ENCODE results near the gene DRD4.
A peak's percentile ranks its signal among the peaks of the same experiment; 100 is the strongest.

Gene DRD4

GRCh38 chr11:611001-611996 lies 25.8 kb upstream of the DRD4 start:
- H3K36me3 ChIP-seq (ENCODE audit: insufficient read depth, low read length) = peaks cover 60% of the 10 kb centered on the region
- no peak overlapping the region for H3K9ac ChIP-seq (ENCODE audit: low read length)
- no peaks in the 10 kb centered on the region for H3K9me3 ChIP-seq (ENCODE audit: low read length)
- H3K4me3 ChIP-seq (ENCODE audit: low read depth in 1 of 2, low read length in 2 of 2) = no peak overlapping the region
- H3K27me3 ChIP-seq (ENCODE audit: control insufficient read depth in 1 of 2, insufficient read depth in 2 of 2, low read length in 2 of 2) = no peaks in the 10 kb centered on the region
- H3K27ac ChIP-seq (ENCODE audit: low read depth, low read length) = no peak overlapping the region
- peaks cover 12% of the 10 kb centered on the region for H3K4me1 ChIP-seq (ENCODE audit: insufficient read depth, low read length)

- Histone ChIP-seq H3K36me3 (ENCODE audit: insufficient read depth, low read length) (peaks cover 49% of the 10 kb centered on the region), H3K27ac (ENCODE audit: low read depth, low read length) (no peak overlapping the region), H3K27me3 (ENCODE audit: control insufficient read depth in 1 of 2, insufficient read depth in 2 of 2, low read length in 2 of 2) (no peaks in the 10 kb centered on the region), H3K4me1 (ENCODE audit: insufficient read depth, low read length) (peaks cover 13% of the 10 kb centered on the region), H3K4me3 (ENCODE audit: low read depth in 1 of 2, low read length in 2 of 2) (no peak overlapping the region), H3K9me3 (ENCODE audit: low read length) (no peaks in the 10 kb centered on the region), H3K9ac (ENCODE audit: low read length) (no peak overlapping the region)
Observed at GRCh38 chr11:612201-612960, 24.7 kb upstream of the DRD4 start.

DNA sequence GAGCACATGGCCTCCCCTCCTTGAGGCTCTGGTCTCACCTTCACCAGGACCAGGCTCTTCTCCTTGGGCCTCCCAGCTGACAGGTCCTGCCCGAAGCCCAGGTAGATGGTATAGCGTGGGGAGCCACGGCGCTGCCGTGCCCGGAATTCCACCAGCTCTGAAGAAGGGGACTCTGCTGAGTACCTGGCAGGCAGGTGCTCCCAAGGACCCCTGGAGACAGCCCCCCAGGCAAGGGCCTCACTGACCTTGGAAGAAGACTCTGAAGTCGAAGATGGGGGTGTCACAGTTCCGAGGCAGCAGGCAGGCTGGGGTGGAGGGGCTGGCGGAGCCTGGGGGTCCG lies 24.1 kb upstream of the DRD4 start:
- Histone ChIP-seq H3K4me1 (ENCODE audit: insufficient read depth, low read length) (peaks cover 13% of the 10 kb centered on the region), H3K9me3 (ENCODE audit: low read length) (no peaks in the 10 kb centered on the region), H3K27ac (ENCODE audit: low read depth, low read length) (no peak overlapping the region), H3K4me3 (ENCODE audit: low read depth in 1 of 2, low read length in 2 of 2) (no peak overlapping the region), H3K36me3 (ENCODE audit: insufficient read depth, low read length) (peaks cover 44% of the 10 kb centered on the region), H3K9ac (ENCODE audit: low read length) (no peak overlapping the region), H3K27me3 (ENCODE audit: control insufficient read depth in 1 of 2, insufficient read depth in 2 of 2, low read length in 2 of 2) (no peaks in the 10 kb centered on the region)

DNA sequence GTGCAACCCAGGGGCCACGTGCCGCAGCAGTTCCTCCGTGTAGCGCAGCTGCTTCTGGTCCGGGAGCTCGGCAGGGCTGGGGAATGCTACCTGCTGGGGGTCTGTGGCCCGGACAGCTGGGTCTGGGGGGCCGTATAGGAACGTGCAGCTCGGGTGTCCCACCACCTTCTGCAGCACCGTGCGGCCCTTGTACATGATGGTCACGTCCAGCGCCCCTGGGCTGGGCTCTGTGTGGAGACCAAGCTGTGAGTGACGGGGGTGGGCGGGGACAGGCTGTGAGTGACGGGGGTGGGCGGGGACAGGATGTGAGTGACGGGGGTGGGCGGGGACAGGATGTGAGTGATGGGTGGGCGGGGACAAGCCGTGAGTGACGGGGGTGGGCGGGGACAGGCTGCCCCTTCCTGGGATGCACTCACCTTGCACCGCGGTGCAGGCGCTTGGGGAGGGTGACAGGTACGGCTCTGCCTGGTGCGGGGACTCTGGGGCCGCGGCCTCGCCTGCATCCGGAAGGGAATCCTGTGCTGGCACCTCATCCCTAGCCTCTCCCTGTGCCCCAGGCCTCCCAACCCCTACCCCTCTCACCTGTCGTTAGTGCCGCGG lies 23.6 kb upstream of the DRD4 start:
- no peak overlapping the region for H3K27ac ChIP-seq (ENCODE audit: low read depth, low read length)
- no peaks in the 10 kb centered on the region for H3K27me3 ChIP-seq (ENCODE audit: control insufficient read depth in 1 of 2, insufficient read depth in 2 of 2, low read length in 2 of 2)
- no peaks in the 10 kb centered on the region for H3K9me3 ChIP-seq (ENCODE audit: low read length)
- no peak overlapping the region for H3K9ac ChIP-seq (ENCODE audit: low read length)
- no peak overlapping the region for H3K4me3 ChIP-seq (ENCODE audit: low read depth in 1 of 2, low read length in 2 of 2)
- peaks cover 39% of the 10 kb centered on the region for H3K36me3 ChIP-seq (ENCODE audit: insufficient read depth, low read length)
- H3K4me1 ChIP-seq (ENCODE audit: insufficient read depth, low read length) = peaks cover 13% of the 10 kb centered on the region

GRCh38 chr11:614021-614622 lies 22.9 kb upstream of the DRD4 start:
- peaks cover 13% of the 10 kb centered on the region for H3K4me1 ChIP-seq (ENCODE audit: insufficient read depth, low read length)
- H3K27me3 ChIP-seq (ENCODE audit: control insufficient read depth in 1 of 2, insufficient read depth in 2 of 2, low read length in 2 of 2) = no peaks in the 10 kb centered on the region
- H3K36me3 ChIP-seq (ENCODE audit: insufficient read depth, low read length) = peaks cover 34% of the 10 kb centered on the region
- H3K27ac ChIP-seq (ENCODE audit: low read depth, low read length) = no peak overlapping the region
- H3K9me3 ChIP-seq (ENCODE audit: low read length) = no peaks in the 10 kb centered on the region
- no peak overlapping the region for H3K9ac ChIP-seq (ENCODE audit: low read length)
- H3K4me3 ChIP-seq (ENCODE audit: low read depth in 1 of 2, low read length in 2 of 2) = no peak overlapping the region

DNA sequence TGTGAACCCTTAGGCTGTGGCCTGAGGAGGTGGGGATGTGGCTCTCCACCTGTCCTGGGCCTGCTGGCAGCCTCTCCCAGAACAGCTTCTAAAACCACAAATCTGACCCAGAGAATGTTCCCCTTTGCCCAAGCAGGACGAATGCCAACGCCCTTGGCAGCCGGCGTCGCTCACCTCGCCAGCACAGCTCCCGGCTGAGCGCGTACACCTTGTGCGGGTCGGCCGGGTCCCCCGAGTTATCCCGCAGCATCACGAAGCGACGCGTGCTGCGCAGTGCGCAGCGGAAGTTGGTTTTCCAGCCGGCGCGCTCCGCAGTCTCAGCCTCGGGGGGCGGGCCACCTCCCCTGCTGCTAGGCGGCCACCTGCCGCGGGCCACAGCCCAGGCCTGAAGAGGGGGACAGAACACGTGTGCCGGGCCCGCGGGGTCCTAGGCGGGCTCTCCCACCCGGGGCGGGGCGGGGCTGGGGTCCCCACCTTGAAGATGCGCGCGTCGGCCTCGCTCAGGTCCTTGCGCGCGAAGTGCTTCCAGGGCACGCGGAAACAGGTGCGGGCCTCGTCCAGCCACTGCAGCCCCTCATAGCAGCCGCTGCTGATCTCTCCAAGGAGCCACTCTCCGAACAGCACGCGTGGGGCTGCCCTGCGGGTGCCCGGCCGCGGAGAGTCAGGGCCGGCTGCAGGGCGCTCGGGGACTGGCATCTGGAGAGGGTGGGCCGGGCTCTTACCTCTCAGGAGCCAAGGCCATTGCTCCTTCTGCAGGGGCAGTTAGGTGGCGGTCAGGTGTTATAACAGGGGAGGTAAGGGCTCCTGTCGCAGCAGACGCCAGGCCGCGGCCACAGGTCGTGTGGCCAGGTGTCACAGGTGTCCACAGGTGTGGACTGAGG lies 22.2 kb upstream of the DRD4 start:
- Histone ChIP-seq H3K36me3 (ENCODE audit: insufficient read depth, low read length) (peaks cover 31% of the 10 kb centered on the region), H3K9ac (ENCODE audit: low read length) (no peak overlapping the region), H3K27ac (ENCODE audit: low read depth, low read length) (peak overlapping the region; percentile 96), H3K9me3 (ENCODE audit: low read length) (no peaks in the 10 kb centered on the region), H3K27me3 (ENCODE audit: control insufficient read depth in 1 of 2, insufficient read depth in 2 of 2, low read length in 2 of 2) (no peaks in the 10 kb centered on the region), H3K4me1 (ENCODE audit: insufficient read depth, low read length) (peaks cover 13% of the 10 kb centered on the region), H3K4me3 (ENCODE audit: low read depth in 1 of 2, low read length in 2 of 2) (peak overlapping the region; percentile 71 to 73)

DNA sequence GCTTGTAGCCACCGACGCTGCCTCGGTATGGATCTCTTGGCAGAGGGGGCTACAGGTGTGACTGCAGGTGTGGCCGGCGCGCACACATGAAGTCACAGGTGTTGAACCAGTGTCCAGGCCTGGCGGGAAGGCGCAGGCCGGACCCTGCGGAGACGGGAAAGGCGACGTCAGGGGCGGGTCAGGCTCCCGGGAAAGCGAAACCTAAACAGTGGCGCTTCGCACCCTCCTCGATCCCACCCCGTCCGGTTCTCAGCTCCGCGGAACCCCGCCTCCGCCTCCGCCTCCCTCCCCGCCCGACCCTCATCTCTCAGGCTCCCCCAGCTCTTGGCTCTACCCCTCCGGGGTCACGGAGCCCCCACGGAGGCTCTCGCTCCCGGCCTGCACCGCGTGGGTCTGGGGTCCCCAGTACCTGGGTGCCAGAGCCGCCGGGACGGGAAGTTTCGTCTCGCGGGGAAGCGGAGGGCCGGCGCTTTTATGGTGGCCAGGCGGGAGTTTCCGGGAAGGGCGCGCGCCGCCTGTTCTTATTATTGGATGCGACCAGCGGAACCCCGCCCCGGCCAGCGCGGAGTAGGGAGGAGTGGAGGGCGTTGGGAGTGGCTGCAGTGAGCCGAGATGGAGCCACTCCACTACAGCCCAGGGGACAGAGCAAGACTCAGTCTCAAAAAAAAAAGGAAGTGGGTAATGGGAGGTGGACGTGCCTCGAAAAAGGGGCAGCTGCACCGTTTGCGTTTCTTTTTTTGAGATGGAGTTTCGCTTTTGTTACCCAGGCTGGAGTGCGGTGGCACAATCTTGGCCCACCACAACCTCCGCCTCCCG lies 21.4 kb upstream of the DRD4 start, which contains the start of gene IRF7:
Gene IRF7 (minus strand): TSS at position 447 of the 816 bp plus-strand sequence. CDS start 586 bp downstream, outside the sequence.
- Histone ChIP-seq H3K27me3 (ENCODE audit: control insufficient read depth in 1 of 2, insufficient read depth in 2 of 2, low read length in 2 of 2) (no peaks in the 10 kb centered on the region), H3K36me3 (ENCODE audit: insufficient read depth, low read length) (peaks cover 23% of the 10 kb centered on the region), H3K9me3 (ENCODE audit: low read length) (no peaks in the 10 kb centered on the region), H3K4me3 (ENCODE audit: low read depth in 1 of 2, low read length in 2 of 2) (peak within 1 kb of the TSS; percentile 71 to 73), H3K27ac (ENCODE audit: low read depth, low read length) (peak within 1 kb of the TSS; percentile 96), H3K4me1 (ENCODE audit: insufficient read depth, low read length) (peaks cover 13% of the 10 kb centered on the region), H3K9ac (ENCODE audit: low read length) (no peak within 1 kb of the TSS)

DNA sequence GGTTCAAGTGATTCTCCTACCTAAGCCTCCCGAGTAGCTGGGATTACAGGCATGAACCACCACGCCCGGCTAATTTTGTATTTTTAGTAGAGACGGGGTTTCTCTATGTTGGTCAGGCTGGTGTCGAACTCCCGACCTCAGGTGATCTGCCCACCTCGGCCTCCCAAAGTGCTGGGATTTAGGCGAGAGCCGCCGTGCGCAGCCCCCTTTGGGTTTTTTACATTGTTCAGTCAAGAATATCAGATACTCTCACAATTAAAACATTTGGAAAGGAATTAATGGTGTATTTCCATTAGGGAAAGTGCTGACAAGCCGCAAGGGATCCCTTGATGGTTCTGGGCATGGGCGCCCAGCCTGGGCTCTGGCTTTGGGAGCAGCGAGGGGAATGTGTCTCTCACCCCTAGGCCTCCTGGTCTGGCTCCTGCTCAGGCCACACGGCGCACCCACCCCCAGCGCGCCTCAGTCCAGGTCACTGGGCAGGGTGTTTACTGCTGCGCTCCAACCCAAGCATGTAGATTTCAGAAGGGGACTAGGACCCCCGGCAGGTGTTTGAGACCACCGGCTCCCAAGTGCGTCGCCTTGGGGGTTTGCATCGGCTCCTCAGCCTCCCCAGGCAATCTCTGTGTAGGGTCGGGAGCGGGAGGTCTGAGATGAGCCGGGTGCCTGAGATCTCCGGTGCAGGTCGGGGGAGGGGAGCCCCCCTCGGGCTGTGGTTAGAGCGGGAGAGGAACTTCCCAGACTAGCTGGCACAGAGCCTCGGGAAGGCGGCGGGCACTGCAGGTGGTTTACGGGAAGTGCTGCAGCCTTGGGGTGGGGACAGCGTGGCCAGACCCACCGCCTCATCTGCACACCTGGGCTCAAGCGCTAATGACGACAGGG lies 20.5 kb upstream of the DRD4 start:
- Histone ChIP-seq H3K27me3 (ENCODE audit: control insufficient read depth in 1 of 2, insufficient read depth in 2 of 2, low read length in 2 of 2) (no peaks in the 10 kb centered on the region), H3K36me3 (ENCODE audit: insufficient read depth, low read length) (peaks cover 14% of the 10 kb centered on the region), H3K4me1 (ENCODE audit: insufficient read depth, low read length) (peaks cover 13% of the 10 kb centered on the region), H3K4me3 (ENCODE audit: low read depth in 1 of 2, low read length in 2 of 2) (peak overlapping the region in 1 of 2 donors; percentile 73), H3K27ac (ENCODE audit: low read depth, low read length) (peak overlapping the region; percentile 96), H3K9ac (ENCODE audit: low read length) (no peak overlapping the region), H3K9me3 (ENCODE audit: low read length) (no peaks in the 10 kb centered on the region)

DNA sequence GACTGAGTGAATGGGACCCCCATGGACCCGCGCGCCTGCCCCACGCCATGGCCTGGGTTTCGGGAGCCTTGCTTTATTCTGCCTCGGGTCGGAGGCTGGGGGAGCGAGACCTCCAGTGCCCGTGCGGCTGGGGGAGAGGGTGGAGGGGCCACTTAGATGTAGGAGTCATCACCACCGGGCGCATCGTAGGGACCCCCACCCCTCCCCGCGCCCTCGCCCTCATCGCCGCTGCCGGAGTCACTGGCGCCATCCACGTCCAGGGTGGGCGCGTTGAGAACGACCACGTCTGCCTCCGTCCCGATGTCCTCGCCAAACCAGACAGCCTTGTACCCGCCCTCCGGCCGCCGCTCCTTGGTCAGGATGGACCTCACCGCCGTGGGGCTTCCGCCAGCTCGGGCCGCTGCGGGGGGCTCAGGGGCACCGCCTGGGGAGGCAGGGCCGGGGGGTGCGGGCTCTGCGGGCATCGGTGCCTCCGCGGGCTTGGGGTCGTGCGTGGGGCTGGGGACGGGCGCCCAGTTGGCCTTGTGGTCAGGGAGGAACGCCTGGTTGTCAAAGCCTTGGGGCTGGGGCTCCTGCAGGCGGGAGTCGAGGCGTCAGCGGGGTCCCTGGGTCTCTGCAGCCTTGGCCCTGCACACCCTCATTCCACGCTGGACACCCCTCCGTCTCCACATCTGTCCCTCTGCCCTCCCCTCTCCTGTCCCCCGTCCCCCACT lies 19.7 kb upstream of the DRD4 start:
- peaks cover 9% of the 10 kb centered on the region for H3K36me3 ChIP-seq (ENCODE audit: insufficient read depth, low read length)

More for the DNA sequence above, 19.7 kb upstream of the DRD4 start:
- no peak overlapping the region for H3K27ac ChIP-seq (ENCODE audit: low read depth, low read length)
- no peak overlapping the region for H3K9ac ChIP-seq (ENCODE audit: low read length)
- H3K9me3 ChIP-seq (ENCODE audit: low read length) = no peaks in the 10 kb centered on the region
- H3K27me3 ChIP-seq (ENCODE audit: control insufficient read depth in 1 of 2, insufficient read depth in 2 of 2, low read length in 2 of 2) = no peaks in the 10 kb centered on the region
- peaks cover 13% of the 10 kb centered on the region for H3K4me1 ChIP-seq (ENCODE audit: insufficient read depth, low read length)
- H3K4me3 ChIP-seq (ENCODE audit: low read depth in 1 of 2, low read length in 2 of 2) = no peak overlapping the region

Data from muscle layer of colon (tissue), 2 donors.